ENCODE data around the gene HAO1.

HAO1 gene

DNA sequence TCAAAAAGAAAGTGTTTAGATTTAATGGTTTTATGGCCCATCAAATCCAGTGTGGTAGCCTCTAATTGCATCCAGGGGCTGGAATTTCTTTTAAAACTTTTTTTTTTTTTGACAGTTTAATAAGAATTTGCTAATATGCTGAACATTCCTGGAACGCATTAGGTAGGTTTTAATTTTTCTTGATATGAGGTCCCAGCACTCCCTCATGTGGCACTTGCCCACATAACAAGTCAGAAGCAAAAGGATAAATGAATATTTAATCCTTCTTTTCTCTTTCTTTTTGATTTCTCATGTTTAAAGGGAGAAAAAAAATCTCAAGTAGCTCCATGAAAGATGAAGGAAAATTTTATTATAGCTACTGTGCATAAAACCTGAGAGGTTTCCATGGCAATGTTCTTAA is 13.5 kb downstream of the HAO1 start:
- no peak for DNase-seq (ENCODE audit: low read depth in 2 of 2)

DNA sequence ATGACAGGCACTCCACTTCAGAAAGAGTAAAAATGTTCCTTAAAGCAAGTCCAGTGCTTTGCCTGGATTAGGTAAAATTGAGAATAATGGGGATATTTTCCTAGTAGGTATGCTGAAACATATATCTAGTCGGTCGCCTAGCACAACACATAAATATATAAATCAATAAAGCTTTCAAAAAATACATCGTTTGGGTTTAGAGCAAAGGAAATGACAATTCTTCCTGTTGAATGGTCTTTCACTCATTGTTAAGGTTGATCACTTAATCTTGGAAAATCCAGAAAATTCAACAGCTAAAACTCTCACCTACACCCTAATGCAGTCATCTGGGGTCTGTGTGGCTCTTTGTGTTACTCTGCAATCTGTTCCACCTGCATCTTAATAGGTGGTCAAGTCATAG is 13.9 kb downstream of the HAO1 start:
- no peak for DNase-seq (ENCODE audit: low read depth in 2 of 2)

DNA sequence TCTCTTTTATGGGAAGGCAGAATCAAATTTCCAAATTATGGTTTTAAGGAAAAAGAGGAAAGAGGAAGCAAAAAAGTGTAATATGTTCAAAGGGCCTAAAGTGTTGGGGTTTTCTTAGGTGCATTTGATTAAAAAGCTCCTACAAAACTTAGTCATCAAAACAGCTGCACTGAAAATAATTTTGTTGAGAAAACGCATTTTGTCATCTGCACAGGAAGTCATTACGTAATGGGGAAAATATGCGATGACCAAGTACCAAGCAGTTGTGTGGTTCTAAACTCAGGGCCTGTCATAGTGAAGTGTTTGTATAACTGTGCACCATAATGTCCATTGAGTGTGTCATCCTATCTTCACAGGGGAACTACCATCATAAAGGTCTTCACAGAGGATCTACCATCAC is 15.6 kb downstream of the HAO1 start:
- DNase-seq (ENCODE audit: low read depth in 2 of 2): no peak

GRCh38 chr20:7916648-7917047 is 23.6 kb downstream of the HAO1 start:
- no peak for DNase-seq (ENCODE audit: low read depth in 2 of 2)

DNA sequence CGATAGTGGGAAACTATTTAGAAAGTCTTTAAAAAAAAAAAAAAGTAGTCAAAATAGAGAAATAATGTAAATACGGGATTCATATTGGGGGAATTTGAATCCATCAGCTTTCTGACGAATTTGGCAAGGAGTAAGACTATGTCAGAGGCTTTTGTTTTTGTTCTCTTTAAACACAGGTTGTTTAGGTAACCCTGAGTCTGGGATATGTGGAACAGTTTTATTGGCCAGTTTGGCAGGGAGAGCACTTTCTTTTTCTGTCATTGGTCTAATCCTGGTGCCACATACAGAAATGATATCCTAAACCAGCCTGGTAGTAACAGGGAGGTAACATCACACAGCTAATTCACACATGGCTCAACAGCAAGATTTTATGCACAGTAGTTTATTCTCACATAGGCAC is 27.7 kb downstream of the HAO1 start:
- no peak for DNase-seq (ENCODE audit: low read depth in 2 of 2)

DNA sequence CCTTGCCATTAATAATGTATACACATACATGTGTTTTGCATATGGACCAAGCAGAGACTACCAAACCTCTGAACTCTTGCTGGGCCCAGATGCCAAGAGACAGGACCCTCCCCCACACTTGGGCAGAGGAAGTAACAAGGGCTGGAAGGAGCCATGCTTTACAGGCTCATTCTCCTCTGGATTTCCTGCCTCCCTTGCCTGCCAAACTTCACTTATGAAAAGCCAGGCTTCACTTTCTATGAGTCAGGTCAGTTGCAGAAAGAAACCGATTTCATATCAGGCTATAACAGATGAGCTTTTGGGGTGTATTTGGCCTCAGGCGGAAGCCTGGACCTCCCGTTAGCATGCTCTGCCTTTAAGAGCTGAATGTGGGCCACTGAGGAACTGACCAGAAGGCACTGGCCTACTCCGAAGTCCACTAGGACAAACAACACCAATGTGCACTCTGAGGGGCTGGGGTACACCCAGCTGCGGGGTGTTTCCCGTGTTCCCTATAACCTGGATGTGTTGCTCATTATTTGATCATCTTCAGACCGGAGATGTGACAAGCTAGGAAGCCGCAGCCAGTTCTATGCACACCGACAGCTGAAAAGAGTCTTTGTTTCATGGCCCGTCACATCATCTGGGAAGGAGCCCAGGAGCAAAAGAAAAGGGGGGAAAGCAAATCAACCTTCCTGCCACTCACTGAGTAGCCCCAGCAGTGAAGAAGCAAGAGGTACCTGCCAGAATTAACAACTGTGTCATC is 28.5 kb downstream of the HAO1 start:
- DNase-seq (ENCODE audit: low read depth in 2 of 2): no peak

GRCh38 chr20:7908905-7909304 is 31.4 kb downstream of the HAO1 start:
- no peak for DNase-seq (ENCODE audit: low read depth in 2 of 2)

DNA sequence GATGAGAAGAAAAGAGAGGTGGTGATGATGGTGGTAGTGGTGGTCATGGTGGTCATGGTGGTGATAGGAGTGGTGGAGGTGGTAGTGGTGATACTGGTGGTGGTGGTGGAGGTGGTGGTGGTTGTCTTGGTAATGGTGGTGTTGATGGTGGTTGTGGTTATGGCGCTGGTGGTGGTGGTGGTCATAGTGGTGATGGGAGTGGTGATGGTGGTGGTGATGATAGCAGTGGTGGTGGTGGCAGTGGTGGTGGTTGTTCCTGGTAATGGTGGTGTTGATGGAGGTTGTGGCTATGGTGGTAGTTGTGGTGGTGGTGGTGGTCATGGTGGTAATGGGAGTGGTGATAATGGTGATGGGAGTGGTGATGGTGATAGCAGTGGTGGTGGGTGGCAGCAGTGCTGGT is 36.8 kb downstream of the HAO1 start:
- no peak for DNase-seq (ENCODE audit: low read depth in 2 of 2)

DNA sequence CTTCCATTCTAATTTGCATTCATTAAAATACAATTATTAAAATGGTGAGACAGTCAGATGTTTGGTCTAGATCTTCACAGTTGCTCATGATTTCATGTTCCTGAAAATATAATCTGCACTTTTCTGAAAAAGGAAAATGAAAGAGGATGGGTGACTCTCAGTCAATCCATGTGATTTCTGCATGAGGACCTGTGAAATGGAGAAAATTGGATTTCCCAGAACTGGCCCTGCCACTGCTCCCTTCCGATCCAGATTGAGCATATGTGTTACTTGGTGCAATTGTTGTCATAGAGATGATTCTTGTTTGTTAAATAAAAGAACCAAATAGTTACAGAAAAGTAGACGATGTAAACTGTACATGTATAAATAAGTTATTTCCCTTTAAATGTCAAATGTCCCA is 37.4 kb downstream of the HAO1 start:
- DNase-seq (ENCODE audit: low read depth in 2 of 2): no peak

GRCh38 chr20:7897781-7898364 is 42.4 kb downstream of the HAO1 start:
- no peak for DNase-seq (ENCODE audit: low read depth in 2 of 2)

DNA sequence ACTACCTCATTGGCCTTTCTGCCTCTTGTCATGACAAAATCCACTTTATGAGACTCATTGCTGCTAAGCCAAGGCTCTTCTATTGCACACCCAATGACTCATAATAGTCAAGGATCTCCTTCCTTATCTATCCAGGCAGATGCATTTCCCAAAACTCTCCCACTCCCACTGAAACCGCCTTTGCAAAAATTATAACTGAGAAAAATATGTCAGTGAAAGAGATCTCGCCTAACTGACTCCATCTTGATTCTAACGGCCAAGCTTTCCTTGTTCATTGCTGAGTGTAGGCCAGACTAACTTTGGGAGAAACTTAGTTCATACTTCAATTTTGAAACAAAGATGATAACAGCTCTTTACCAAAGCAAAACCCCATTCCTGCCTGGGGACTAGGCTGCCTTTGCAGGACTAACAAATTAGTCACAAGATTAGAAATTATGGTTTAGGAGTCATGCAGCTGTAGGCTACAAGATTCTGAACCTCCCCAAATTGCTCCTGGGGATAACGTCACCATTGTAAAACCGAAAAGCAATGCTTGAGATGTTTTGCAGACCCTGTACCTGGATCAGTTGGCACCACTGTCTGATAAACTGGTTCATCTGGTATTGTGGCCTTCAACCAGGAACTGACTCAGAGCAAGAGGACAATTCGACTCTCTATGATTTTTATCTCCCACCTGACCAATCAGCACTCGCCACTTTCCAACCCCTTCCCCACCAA is 47.1 kb downstream of the HAO1 start:
- no peak for DNase-seq (ENCODE audit: low read depth in 2 of 2)

- no peak for DNase-seq (ENCODE audit: low read depth in 2 of 2)
Observed at GRCh38 chr20:7891705-7892104, 48.6 kb downstream of the HAO1 start.

DNA sequence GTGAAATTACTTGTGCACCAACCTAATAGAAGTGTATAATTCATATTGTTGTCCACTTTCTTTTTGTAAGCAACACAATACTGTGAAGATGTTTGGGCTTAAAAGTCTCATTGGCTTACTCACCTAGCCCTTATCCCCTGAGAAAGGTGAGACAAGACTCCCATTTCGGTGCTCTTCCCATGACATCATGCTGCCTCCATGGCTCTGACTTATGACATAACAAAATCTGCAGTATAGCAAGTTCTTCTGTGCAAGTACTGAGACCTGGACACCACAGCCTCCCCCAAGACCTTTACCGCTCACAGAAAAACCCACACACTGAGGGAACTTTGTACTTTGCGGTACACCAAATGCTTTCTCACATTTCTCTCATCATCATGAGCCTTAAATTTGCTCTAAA is 50.5 kb downstream of the HAO1 start:
- no peak for DNase-seq (ENCODE audit: low read depth in 2 of 2)

- no peak for DNase-seq (ENCODE audit: low read depth in 2 of 2)
Observed at GRCh38 chr20:7883741-7884140, 56.5 kb downstream of the HAO1 start.

- DNase-seq (ENCODE audit: low read depth in 2 of 2): no peak
Observed at GRCh38 chr20:7883309-7883708, 56.9 kb downstream of the HAO1 start.

DNA sequence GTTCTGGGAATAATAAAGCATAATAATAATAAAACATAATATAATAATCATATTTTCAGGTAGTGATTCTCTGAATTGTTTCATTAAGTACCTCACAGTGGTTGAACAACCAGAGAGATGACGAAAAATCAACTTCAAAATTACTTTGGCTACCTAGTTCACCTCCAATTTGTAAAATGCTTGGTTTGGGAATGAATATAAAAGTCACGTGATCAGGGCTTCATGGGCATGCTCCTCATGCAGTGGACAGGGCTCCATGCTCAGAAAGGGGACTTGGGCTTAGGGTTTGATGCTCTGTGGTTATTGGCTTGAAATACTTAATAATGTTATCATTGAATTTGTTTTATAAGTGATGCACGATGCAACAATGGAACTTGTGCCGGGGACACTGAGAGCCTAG is 58.2 kb downstream of the HAO1 start:
- DNase-seq (ENCODE audit: low read depth in 2 of 2): no peak

DNA sequence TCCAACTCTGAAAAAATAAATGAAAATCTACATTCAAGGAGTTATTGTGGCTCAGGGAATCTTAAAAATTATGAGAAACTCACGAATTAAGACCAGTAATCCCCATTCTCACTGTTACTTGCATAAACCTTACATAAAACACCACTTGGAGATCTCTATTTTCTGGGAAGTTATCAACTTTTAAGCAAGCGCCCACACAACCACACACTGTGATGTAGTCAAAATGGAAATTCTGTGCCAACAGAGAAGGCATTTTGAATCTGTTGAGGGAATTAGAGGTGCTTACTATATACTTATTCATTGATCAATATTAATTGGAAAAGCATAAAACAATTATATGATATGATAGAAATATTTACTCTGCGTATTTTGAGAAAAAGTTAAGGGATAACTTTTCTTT is 58.7 kb downstream of the HAO1 start:
- no peak for DNase-seq (ENCODE audit: low read depth in 2 of 2)

GRCh38 chr20:7879883-7880282 is 60.4 kb downstream of the HAO1 start:
- no peak for DNase-seq (ENCODE audit: low read depth in 2 of 2)

DNA sequence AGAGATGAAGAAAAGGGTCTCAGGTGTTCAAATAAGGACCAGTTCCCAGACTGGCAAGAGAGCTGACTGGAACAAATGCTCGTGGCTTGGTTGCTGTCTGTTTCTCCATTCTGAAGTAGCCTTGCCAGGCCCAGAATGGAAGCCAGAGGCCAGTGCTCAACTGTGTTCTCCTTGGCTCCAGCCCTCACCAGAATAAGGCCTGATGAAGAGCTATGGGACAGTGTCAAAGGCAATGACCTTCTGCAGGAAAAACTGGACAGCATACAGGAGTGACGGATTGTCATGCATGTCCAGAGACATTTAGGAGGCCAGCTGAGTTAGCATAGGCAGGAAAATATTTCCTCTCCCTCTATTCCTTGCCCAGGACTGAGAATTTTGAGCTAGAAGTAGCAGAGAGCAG is 72.2 kb downstream of the HAO1 start:
- no peak for DNase-seq (ENCODE audit: low read depth in 2 of 2)

- no peak for DNase-seq (ENCODE audit: low read depth in 2 of 2)
Observed at GRCh38 chr20:7866285-7866684, 74.0 kb downstream of the HAO1 start.

- no peak for DNase-seq (ENCODE audit: low read depth in 2 of 2)
Observed at GRCh38 chr20:7859356-7859802, 80.9 kb downstream of the HAO1 start.

GRCh38 chr20:7858734-7859250 is 81.5 kb downstream of the HAO1 start:
- no peak for DNase-seq (ENCODE audit: low read depth in 2 of 2)

DNA sequence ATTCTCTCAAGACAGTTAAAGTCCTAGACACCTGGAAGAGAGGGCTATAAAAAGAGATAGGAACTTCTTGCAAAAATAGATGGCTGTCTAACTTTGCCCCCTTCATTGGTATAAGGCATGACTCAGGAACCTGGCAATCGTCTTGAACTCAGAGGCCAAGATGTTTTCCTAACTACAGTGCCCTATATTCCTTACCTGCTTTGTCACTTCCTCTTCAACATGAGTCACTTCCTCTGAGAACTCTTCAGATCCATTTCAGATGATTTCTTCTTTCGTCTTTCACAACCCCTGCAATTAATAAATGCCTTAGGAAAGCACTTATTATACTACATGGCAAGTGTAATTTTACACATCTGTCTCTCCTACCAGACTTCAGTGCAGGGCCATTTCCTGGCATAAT is 83.5 kb downstream of the HAO1 start:
- DNase-seq (ENCODE audit: low read depth in 2 of 2): no peak
